ENCODE data around the gene SPG21.
"Not testable (repeated sequence)": the region's sequence is repeated elsewhere in the genome, so short reads cannot be mapped to it uniquely, and the experiment has no call there.

SPG21 gene, protein sequence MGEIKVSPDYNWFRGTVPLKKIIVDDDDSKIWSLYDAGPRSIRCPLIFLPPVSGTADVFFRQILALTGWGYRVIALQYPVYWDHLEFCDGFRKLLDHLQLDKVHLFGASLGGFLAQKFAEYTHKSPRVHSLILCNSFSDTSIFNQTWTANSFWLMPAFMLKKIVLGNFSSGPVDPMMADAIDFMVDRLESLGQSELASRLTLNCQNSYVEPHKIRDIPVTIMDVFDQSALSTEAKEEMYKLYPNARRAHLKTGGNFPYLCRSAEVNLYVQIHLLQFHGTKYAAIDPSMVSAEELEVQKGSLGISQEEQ

GRCh38 chr15:64989416-64990167 lies at the start of gene SPG21:
Gene SPG21 (minus strand): TSS chr15:64989914. CDS start chr15:64983569, 6,345 bp downstream.
- DNase-seq (ENCODE audit: low read depth in 2 of 2): peak; percentile 87 to 92

- no peak for DNase-seq (ENCODE audit: low read depth in 2 of 2)
These were observed 49.1 kb upstream of the SPG21 start for GRCh38 chr15:65038836-65039235.

DNA sequence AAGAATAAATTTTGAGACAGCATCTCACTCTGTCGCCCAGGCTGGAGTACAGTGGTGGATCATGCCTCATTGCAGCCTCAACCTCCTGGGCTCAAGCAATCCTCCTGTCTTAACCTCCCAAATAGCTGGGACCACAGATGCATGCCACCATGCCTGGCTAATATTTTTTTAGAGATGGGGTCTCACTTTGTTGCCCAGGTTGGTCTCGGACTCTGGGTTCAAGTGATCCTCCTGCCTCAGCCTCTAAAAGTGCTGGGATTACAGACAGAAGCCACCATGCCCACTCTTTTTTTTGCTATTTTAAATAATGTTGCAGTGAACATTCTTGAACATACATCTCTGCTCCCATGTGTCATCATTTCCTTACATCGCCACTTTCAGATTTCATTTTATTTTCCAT lies 48.7 kb upstream of the SPG21 start:
- no peak for DNase-seq (ENCODE audit: low read depth in 2 of 2)

DNA sequence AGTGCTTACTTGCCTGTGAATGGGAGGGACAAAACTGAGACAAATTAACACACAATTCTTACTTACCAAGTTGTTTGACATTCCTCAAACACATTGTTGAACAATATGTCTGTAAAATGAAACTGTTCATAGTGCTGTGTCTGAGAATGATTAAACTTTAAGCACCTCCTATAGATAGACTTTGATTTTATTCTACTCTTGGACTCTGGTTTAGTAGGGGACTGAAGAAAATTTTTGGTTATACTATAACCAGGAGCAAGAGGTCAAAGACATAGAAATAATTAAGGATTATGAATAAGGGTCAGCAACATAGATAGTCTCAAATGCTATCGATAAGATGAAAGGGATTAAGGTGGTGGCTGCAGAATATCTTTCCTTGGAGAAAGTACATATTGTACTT lies 47.6 kb upstream of the SPG21 start:
- DNase-seq (ENCODE audit: low read depth in 2 of 2): no peak

DNA sequence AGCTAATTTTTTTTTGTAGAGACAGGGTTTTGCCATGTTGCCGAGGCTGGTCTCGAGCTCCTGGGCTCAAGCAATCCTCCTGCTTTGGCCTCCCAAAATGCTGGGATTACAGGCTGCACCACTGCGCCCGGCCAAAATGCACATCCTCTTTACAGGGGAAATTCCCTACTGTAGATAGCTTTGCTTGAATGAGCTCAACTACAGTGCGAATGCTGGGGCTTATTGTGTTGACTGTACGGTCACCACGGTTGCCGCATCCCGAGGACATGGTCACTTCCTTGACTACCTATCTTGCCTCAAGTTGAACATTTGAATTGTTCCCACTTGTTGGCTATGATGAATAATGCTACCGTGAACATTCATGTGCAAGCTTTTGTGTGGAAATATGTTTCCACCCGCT lies 45.0 kb upstream of the SPG21 start:
- no peak for DNase-seq (ENCODE audit: low read depth in 2 of 2)

- no peak for DNase-seq (ENCODE audit: low read depth in 2 of 2)
These were observed 44.0 kb upstream of the SPG21 start for GRCh38 chr15:65033659-65034269.

GRCh38 chr15:65032801-65033537 lies 43.3 kb upstream of the SPG21 start:
- peak in 1 of 2 donors; percentile 21 for DNase-seq (ENCODE audit: low read depth in 2 of 2)

DNA sequence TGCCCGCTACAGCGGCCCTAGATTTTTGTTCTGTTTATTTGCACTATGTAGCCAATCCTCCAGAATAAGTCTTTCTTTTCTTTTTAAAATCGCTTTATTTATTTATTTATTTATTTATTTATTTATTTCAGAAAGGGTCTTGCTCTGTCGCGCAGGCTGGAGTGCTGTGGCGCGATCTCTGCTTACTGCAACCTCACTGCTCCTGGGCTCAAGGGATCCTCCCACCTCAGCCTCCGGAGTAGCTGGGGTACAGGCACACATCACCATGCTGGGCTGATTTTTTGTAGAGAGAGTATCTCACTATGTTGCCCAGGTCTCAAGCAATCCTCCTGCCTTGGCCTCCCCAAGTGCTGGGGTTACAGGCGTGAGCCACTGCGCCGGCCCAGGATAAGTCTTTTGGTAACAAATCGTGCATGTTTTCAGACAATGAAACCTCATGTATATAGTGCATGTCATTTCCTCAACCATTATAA lies 40.1 kb upstream of the SPG21 start:
- DNase-seq (ENCODE audit: low read depth in 2 of 2): no peak

DNA sequence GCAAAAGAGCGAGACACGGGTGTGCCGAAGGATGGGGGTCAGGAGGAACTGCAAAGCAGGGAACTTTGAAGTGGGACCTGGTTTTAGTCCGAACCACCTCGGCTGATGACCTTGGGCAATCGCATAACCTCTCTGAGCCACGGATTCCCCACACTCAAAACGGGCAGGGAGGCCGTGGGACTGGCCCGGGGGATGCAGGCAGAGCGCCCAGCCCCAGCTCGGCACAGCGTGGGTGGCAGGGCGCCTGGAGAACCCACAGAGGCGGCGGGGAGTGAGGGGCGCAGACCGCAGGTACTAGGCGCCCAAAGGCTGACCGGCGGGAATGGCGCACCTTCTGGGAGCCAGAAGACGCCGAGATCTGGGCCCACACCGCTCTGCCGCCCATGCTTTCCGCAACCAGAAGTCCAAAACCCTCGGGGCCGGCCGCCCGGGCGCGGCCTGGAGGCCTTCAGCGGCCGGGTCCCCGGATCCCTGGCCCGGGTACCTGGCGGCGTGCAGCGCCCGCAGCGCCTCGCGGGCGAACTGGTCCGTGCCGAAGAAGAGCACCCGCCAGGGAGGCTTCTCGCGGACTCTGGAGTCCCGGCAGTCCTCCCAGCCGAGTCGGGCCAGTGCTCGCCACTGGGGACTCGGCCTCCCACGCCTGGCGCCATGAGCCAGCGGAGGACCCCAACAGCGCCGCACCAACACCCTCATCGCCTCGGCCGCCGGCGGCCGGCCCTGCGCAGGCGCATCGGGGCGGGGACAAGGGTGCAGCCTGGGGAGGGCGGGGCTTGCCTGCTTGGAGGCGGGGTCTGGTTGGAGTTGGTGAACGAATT lies 39.4 kb upstream of the SPG21 start, which contains the start of gene MTFMT:
Gene MTFMT, minus strand, starts transcription at position 719 of the 815 bp plus-strand sequence. Its CDS starts 26 bp downstream, at position 693.
- peak; percentile 96 for DNase-seq (ENCODE audit: low read depth in 2 of 2)

- no peak for DNase-seq (ENCODE audit: low read depth in 2 of 2)
These were observed 38.6 kb upstream of the SPG21 start for GRCh38 chr15:65028338-65028737.

DNA sequence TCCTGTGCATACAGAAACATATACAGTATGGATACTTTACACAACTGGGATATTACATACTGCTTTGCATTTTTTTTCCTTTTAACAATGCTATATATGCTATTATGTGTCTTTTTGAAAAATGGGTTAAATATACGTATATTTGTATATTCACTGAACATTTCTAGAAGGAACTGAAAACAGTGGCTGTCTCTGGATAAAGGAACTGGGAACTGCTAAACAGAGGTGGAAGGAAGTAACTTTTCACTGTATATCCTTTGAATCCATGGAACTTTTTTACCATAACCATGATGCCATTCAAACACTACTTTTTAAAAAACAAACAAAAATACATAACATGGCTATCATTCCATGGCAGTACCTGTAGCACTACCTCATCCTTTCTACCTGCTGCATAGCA lies 37.9 kb upstream of the SPG21 start:
- DNase-seq (ENCODE audit: low read depth in 2 of 2): no peak

DNA sequence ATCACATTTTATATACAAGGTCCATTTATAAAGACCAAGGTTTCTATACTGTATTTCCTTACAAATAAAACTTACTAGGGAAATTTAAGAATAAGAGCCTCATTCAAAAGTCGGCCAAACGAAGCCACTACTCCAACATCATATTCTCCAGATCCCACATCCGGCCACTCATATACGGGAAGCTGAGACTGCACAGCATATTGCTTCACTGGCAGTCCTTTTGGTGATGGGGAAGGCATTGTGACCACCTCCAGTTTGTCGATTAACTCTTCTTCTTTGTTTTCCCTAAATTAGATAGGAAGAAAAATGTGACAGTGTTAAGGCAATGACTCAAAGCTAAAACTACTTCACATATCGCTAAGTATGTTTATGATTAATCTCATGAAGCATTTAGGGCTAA lies 37.0 kb upstream of the SPG21 start:
- DNase-seq (ENCODE audit: low read depth in 2 of 2): no peak

DNA sequence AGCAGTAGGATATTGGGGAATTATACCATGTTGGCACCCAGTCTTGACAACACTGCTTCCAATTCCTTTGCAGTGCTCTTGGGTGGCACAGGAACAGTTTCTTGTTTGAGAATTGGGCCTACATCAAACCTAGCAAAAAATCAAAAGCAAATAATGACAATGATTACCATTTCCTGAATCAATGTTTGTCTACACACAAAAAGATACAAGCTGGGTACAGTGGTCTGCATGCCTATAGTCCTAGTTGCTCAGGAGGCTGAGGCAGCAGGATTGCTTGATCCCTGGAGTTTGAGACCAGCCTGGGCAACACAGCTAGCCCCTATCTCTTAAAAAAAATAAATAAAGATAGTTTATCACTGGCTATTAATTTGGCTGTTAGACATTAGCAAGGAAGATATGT lies 31.8 kb upstream of the SPG21 start:
- DNase-seq (ENCODE audit: low read depth in 2 of 2): no peak

GRCh38 chr15:65020419-65020818 lies 30.7 kb upstream of the SPG21 start:
- DNase-seq (ENCODE audit: low read depth in 2 of 2): no peak

DNA sequence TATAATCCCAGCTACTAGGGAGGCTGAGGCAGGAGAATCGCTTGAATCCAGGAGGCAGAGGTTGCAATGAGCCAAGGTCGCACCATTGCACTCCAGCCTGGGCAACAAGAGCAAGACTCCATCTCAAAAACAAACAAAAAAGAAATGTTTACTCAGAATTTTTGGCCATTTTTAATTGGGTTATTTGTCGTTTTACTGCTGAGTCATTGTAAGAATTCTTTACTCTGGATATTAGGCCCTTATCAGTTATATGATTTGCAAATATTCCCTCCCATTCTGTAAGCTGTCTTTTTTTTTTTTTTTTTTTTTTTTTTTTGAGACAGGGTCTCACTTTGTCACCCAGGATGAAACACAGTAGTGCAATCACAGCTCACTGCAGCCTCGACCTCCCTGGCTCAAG lies 21.5 kb upstream of the SPG21 start:
- DNase-seq (ENCODE audit: low read depth in 2 of 2): not testable (repeated sequence)

- DNase-seq (ENCODE audit: low read depth in 2 of 2): no peak
These were observed 19.3 kb upstream of the SPG21 start for GRCh38 chr15:65008983-65009382.

GRCh38 chr15:65006876-65007275 lies 17.2 kb upstream of the SPG21 start:
- DNase-seq (ENCODE audit: low read depth in 2 of 2): no peak

GRCh38 chr15:65004993-65005392 lies 15.3 kb upstream of the SPG21 start:
- DNase-seq (ENCODE audit: low read depth in 2 of 2): no peak

GRCh38 chr15:64997745-64998375 lies 8.1 kb upstream of the SPG21 start:
- no peak for DNase-seq (ENCODE audit: low read depth in 2 of 2)

GRCh38 chr15:64997066-64997465 lies 7.4 kb upstream of the SPG21 start:
- DNase-seq (ENCODE audit: low read depth in 2 of 2): no peak

DNA sequence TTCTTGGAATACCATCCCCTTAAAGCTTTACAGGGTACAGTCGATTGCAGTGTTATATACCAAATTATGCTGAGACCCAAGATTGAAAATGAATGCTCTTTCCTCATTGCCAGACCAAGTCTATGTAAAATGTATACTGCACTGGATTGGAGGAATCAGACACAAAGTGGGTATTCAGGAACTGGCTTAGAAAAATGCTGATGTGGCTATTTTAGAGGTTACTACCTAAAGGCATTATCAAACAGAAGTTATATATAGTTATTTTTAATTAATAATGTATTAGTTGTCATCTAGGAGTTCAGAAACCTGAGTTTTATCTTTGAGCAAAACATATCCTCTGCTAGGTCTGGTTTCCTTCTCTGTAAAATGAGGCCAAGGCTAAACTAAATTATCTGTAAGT lies 3.6 kb upstream of the SPG21 start:
- no peak for DNase-seq (ENCODE audit: low read depth in 2 of 2)

Measured in stimulated activated CD8-positive, alpha-beta memory T cell treated with anti-CD3 and anti-CD28 coated beads, Interleukin-2, amount 100 ng/mL, for 48 hours (primary cell).